ENCODE results near the gene LCN10.
A peak's percentile ranks its signal among the peaks of the same experiment; 100 is the strongest.

LCN10 gene

DNA sequence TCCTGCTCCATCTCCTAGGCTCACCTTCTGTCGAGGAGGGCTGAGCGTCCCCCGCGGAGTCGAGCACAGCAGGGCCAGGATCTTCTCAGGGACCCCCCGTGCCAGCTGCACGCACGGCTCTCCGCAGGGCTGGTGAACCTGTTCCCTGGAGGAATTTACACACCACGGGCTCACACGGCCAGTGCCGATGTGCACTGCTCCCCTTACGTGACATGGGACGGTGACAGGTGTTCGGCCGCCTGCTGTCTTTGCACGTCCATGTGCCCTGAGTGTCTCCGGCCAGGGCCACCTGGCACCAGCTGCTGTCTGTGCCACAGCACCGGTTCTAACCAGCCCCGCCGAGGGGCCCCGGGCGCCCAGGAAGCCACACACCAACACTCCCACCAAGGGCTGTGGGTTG lies 46.8 kb downstream of the LCN10 start:
- no peak for TF ChIP-seq CTCF (IDR thresholded peaks at IDR 0.05; ENCODE audit: control insufficient read depth, insufficient read depth, low read depth, low read length, missing control alignments)
- DNase-seq (ENCODE audit: low read depth), result no peak
- H3K4me3 ChIP-seq (ENCODE audit: control insufficient read depth, low read depth, low read length), result no peak overlapping the region

- DNase-seq (ENCODE audit: low read depth), result no peak
- no peak for TF ChIP-seq CTCF (IDR thresholded peaks at IDR 0.05; ENCODE audit: control insufficient read depth, insufficient read depth, low read depth, low read length, missing control alignments)
- no peak overlapping the region for H3K4me3 ChIP-seq (ENCODE audit: control insufficient read depth, low read depth, low read length)
These were observed 47.3 kb downstream of the LCN10 start for GRCh38 chr9:136695435-136695895.

- H3K4me3 ChIP-seq (ENCODE audit: control insufficient read depth, low read depth, low read length), result no peak overlapping the region
- DNase-seq (ENCODE audit: low read depth), result no peak
- no peak for TF ChIP-seq CTCF (IDR thresholded peaks at IDR 0.05; ENCODE audit: control insufficient read depth, insufficient read depth, low read depth, low read length, missing control alignments)
These were observed 47.9 kb downstream of the LCN10 start for GRCh38 chr9:136694872-136695247.

- peak; percentile 78 for TF ChIP-seq CTCF (IDR thresholded peaks at IDR 0.05; ENCODE audit: control insufficient read depth, insufficient read depth, low read depth, low read length, missing control alignments)
- DNase-seq (ENCODE audit: low read depth), result no peak
- no peak overlapping the region for H3K4me3 ChIP-seq (ENCODE audit: control insufficient read depth, low read depth, low read length)
These were observed 48.4 kb downstream of the LCN10 start for GRCh38 chr9:136694163-136694871.

DNA sequence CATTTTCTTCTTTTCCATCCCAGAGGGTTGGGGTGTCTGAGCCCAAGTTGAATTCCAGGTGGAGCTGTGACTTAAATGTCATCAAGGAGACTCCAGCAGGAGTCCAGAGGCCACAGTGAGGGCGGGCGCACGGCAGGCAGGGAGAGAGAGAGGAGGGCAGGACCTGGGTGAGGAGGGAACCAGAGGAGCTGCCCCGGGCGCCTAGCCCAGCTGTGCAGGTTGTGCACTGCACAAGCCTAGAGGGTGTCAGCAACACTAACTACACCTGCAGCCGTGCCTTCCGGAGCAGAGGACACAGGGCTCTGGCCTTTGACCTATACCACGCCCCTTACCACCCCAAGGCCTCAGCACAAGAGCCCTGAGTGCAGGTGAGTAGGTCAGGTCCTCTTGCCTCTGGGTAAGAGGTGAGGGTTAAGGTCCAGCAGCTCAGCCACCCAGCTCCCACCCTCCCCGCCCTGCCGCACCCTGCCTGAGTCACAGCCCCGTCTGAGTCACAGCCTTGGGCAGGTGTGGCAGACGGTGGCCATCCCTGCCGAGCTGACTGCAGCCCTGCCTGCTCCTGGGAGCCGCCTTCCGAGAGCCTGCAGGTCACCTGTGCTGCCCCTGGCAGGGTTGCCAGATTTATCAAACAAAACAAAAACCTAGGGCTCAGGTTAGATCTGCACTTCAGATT lies 49.1 kb downstream of the LCN10 start:
- TF ChIP-seq CTCF (IDR thresholded peaks at IDR 0.05; ENCODE audit: control insufficient read depth, insufficient read depth, low read depth, low read length, missing control alignments), result no peak
- H3K4me3 ChIP-seq (ENCODE audit: control insufficient read depth, low read depth, low read length), result no peak overlapping the region
- DNase-seq (ENCODE audit: low read depth), result no peak

DNA sequence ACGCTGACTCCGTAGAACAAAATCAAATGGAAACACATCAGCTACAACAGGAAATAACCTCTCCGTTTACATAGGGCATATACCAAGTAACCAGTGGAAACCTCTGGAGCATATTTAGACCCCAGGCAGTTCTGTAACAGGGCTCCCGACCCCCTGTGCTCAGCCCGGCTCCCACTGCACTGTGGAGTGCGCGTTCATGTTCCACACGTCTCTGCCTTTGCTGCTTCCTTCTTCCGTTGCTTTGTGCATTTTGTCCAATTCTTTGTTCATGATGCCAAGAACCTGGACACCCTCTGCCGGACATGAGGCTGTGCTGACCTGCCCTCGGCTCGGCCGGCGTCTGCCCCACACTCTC lies 49.6 kb downstream of the LCN10 start:
- no peak for TF ChIP-seq CTCF (IDR thresholded peaks at IDR 0.05; ENCODE audit: control insufficient read depth, insufficient read depth, low read depth, low read length, missing control alignments)
- no peak overlapping the region for H3K4me3 ChIP-seq (ENCODE audit: control insufficient read depth, low read depth, low read length)
- no peak for DNase-seq (ENCODE audit: low read depth)
